ENCODE measurements around the gene HJV. TPM values are rescaled to one million over a fixed set of nuclear protein-coding genes. Genes with fewer than 3 reads are reported as not detected.
A peak's percentile ranks its signal among the peaks of the same experiment; 100 is the strongest.

The HJV gene
- polyA plus RNA-seq, 3 donors: not detected

GRCh38 chr1:145996433-145997015 lies 25.0 kb downstream of the HJV start, which contains the start of gene TXNIP:
TSS of gene TXNIP (minus strand) at chr1:145996579. CDS start at chr1:145996266, 313 bp downstream.
- no peaks in the 10 kb centered on the region for H3K9me3 ChIP-seq (replicated peaks in 1 of 2; ENCODE audit: control insufficient read depth in 1 of 2, insufficient read depth in 1 of 2, low read length in 2 of 2)
- peak within 1 kb of the TSS; percentile 97 for H3K4me2 ChIP-seq (replicated peaks; ENCODE audit: extremely low read depth, low read length, poor library complexity, severe bottlenecking)
- WGBS (ENCODE audit: insufficient coverage): 1% methylated on average over 22 of the region's 30 CpGs
- intact Hi-C loops (cut with micrococcal nuclease): loop anchor here (1.0 to 5.0 kb wide), 3 partner anchors 14 to 34 kb away; partner anchors contain the start of genes ANKRD34A (in 1 of the 2) and POLR3GL (in 1 of the 2)
- Mint-ChIP-seq H3K4me1 (peaks cover 65% of the 10 kb centered on the region), H3K27ac (peak within 1 kb of the TSS; percentile 93 to 99 (median 97)), H3K9me3 (peaks cover 0 to 12% (median 2%) of the 10 kb centered on the region in 7 donors), H3K36me3 (peaks cover 41 to 45% of the 10 kb centered on the region in 2 donors), H3K27me3 (ENCODE audit: low read depth in 3 of 3) (peaks cover 0 to 5% (median 0%) of the 10 kb centered on the region in 3 donors), H3K4me3 (peak within 1 kb of the TSS; percentile 99 to 100)
- H3K4me1 ChIP-seq (ENCODE audit: control insufficient read depth in 1 of 2, insufficient read depth in 2 of 2, low read length in 2 of 2): peaks cover 46 to 67% of the 10 kb centered on the region in 2 donors
- no peak for TF ChIP-seq CTCF (IDR thresholded peaks at IDR 0.05)
- peaks cover 81% of the 10 kb centered on the region for H3K79me2 ChIP-seq (ENCODE audit: insufficient read depth, low read length)
- DNase-seq: peak; percentile 91 to 97 (median 96)
- peak within 1 kb of the TSS; percentile 78 for H3K9ac ChIP-seq (ENCODE audit: insufficient read depth, low read length, poor library complexity, severe bottlenecking)
- no peaks in the 10 kb centered on the region for H3K27me3 ChIP-seq (ENCODE audit: control insufficient read depth in 2 of 2, insufficient read depth in 2 of 2, low read length in 2 of 2)
- peak within 1 kb of the TSS; percentile 87 to 100 (median 99) for H3K4me3 ChIP-seq (replicated peaks in 1 of 3; ENCODE audit: low read depth in 2 of 3, low read length in 3 of 3)
- H2AFZ ChIP-seq (ENCODE audit: insufficient read depth, low read depth, low read length, poor library complexity, severe bottlenecking): peak within 1 kb of the TSS; percentile 82
- peak within 1 kb of the TSS; percentile 78 to 84 for H3K27ac ChIP-seq (ENCODE audit: low read depth in 1 of 2, low read length in 2 of 2)
- peaks cover 41 to 43% of the 10 kb centered on the region in 2 donors for H3K36me3 ChIP-seq (replicated peaks in 1 of 2; ENCODE audit: control insufficient read depth in 1 of 2, insufficient read depth in 2 of 2, low read length in 2 of 2)
- H4K20me1 ChIP-seq (ENCODE audit: insufficient read depth, low read length): peaks cover 49% of the 10 kb centered on the region

GRCh38 chr1:145995964-145996432 lies 25.5 kb downstream of the HJV start:
- no peak overlapping the region for H2AFZ ChIP-seq (ENCODE audit: insufficient read depth, low read depth, low read length, poor library complexity, severe bottlenecking)
- 0% methylated on average over 1 of the region's 13 CpGs for WGBS (ENCODE audit: insufficient coverage)
- Mint-ChIP-seq H3K4me3 (peak overlapping the region; percentile 99 to 100), H3K9me3 (peaks cover 0 to 12% (median 2%) of the 10 kb centered on the region in 7 donors), H3K36me3 (peaks cover 42 to 45% of the 10 kb centered on the region in 2 donors), H3K27ac (peak overlapping the region; percentile 93 to 99 (median 97)), H3K27me3 (ENCODE audit: low read depth in 3 of 3) (peaks cover 0 to 5% (median 0%) of the 10 kb centered on the region in 3 donors), H3K4me1 (peaks cover 64% of the 10 kb centered on the region)
- peaks cover 81% of the 10 kb centered on the region for H3K79me2 ChIP-seq (ENCODE audit: insufficient read depth, low read length)
- peak overlapping the region; percentile 78 for H3K9ac ChIP-seq (ENCODE audit: insufficient read depth, low read length, poor library complexity, severe bottlenecking)
- peak overlapping the region; percentile 78 to 84 for H3K27ac ChIP-seq (ENCODE audit: low read depth in 1 of 2, low read length in 2 of 2)
- H3K36me3 ChIP-seq (replicated peaks in 1 of 2; ENCODE audit: control insufficient read depth in 1 of 2, insufficient read depth in 2 of 2, low read length in 2 of 2): peaks cover 41 to 43% of the 10 kb centered on the region in 2 donors
- peaks cover 41 to 61% of the 10 kb centered on the region in 2 donors for H3K4me1 ChIP-seq (ENCODE audit: control insufficient read depth in 1 of 2, insufficient read depth in 2 of 2, low read length in 2 of 2)
- no peak for TF ChIP-seq CTCF (IDR thresholded peaks at IDR 0.05)
- peak overlapping the region; percentile 97 for H3K4me2 ChIP-seq (replicated peaks; ENCODE audit: extremely low read depth, low read length, poor library complexity, severe bottlenecking)
- no peaks in the 10 kb centered on the region for H3K9me3 ChIP-seq (replicated peaks in 1 of 2; ENCODE audit: control insufficient read depth in 1 of 2, insufficient read depth in 1 of 2, low read length in 2 of 2)
- no peak for DNase-seq
- peak overlapping the region; percentile 87 to 100 (median 99) for H3K4me3 ChIP-seq (replicated peaks in 1 of 3; ENCODE audit: low read depth in 2 of 3, low read length in 3 of 3)
- intact Hi-C loops (cut with micrococcal nuclease): loop anchor here (1.0 to 5.0 kb wide), 3 partner anchors 15 to 34 kb away; partner anchors contain the start of genes ANKRD34A (in 1 of the 2) and POLR3GL (in 1 of the 2)
- H3K27me3 ChIP-seq (ENCODE audit: control insufficient read depth in 2 of 2, insufficient read depth in 2 of 2, low read length in 2 of 2): no peaks in the 10 kb centered on the region
- H4K20me1 ChIP-seq (ENCODE audit: insufficient read depth, low read length): peaks cover 54% of the 10 kb centered on the region
